Measurements from ENCODE around the gene CACNA1E.

The CACNA1E gene

DNA sequence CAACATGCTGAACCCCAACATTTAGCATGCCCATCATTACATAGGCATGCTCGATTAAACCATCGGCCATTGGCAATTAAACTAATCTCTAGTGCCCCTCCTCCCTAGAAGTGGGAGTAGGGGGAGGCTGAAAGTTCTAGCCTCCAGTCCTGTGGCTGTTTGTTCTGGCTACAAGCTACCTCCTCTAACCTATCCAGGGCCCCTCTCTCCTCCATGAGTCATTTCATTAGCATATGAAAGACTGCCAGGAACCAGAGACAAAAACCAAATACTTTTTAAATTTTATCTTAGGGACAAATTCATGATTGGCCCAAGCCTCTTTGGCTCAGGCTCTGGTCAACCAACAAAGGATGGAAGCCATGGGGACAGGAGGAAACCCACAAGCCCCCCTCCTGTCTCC, 231.1 kb downstream of the CACNA1E start:
- no peak for DNase-seq

DNA sequence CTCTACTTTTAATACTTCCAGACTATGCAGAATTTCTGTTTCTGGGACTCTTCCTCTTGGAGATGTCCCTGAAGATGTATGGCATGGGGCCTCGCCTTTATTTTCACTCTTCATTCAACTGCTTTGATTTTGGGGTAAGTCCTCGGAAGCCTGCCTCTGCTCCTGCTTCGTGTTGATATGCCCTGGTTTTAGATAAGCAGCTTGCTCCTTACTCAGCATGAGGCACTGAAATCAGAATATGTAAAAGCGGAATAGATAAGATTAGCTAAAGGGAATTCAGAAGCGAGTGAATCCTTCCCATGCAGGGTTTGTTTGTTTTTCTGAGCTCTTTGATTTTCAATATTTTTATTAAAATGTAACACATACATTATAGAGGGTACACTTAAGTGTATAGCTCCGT, 234.7 kb downstream of the CACNA1E start:
- no peak for DNase-seq

DNA sequence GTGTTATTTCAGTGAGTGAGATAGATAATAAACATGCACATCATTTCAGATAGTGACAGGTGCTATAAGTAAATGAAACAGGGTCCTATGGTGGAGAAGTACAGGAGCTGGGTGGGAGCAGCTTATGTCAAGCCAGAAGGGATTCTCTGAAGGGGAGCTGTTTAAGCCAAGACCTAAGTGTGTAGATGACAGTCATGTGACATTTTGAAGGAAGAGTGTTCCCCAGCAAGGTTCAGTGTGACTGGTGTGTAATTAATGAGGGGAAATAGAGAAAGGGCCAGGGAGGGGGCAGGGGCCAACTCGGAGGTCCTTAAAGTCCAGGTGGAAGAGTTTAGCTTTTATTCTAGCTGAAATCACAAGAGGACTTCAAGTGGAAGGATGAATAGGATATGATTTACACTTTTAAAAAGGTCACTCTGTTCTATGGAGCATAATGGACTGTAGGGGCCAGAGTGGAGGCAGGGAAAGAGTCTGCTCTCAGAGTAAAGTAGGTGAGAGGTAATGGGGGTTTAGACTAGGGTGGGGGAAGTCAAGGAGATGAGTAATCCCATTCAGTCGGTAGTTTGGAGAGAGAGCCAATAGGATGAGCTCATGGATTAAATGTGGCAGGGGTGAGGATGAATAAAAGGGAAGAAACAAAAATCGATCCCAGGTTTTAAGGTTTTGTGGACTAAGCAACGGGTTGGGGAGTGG, 243.1 kb downstream of the CACNA1E start:
- DNase-seq = no peak

DNA sequence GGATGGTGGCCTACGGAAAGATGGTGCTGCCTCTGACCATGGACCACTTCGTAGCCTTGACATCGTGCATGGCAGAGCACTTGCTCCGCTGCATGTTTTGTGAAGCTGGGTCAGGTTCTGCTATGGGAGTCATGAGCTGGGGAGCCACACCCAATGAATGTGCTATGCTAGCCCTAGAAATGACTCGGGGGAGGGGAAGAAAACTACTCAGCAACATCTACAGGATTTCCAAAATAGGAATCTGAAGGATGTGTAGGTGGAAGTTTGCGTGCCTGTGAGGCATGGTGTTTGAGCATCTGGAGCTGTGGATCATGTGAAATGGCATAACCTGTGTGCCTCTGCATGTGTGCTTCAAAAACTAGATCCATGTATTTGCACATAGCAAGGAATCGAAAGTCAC, 247.3 kb downstream of the CACNA1E start:
- no peak for DNase-seq

DNA sequence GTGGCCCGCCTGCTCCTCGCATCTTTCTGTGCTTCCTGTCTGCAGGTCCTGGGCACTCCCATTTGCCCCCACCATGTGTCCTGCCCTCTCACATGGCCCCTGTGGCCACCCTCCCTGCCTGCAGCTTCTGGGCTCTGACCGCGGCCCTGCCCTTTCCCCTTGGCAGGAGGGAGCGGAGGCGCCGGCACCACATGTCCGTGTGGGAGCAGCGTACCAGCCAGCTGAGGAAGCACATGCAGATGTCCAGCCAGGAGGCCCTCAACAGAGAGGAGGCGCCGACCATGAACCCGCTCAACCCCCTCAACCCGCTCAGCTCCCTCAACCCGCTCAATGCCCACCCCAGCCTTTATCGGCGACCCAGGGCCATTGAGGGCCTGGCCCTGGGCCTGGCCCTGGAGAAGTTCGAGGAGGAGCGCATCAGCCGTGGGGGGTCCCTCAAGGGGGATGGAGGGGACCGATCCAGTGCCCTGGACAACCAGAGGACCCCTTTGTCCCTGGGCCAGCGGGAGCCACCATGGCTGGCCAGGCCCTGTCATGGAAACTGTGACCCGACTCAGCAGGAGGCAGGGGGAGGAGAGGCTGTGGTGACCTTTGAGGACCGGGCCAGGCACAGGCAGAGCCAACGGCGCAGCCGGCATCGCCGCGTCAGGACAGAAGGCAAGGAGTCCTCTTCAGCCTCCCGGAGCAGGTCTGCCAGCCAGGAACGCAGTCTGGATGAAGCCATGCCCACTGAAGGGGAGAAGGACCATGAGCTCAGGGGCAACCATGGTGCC, 249.1 kb downstream of the CACNA1E start:
- no peak for DNase-seq

DNA sequence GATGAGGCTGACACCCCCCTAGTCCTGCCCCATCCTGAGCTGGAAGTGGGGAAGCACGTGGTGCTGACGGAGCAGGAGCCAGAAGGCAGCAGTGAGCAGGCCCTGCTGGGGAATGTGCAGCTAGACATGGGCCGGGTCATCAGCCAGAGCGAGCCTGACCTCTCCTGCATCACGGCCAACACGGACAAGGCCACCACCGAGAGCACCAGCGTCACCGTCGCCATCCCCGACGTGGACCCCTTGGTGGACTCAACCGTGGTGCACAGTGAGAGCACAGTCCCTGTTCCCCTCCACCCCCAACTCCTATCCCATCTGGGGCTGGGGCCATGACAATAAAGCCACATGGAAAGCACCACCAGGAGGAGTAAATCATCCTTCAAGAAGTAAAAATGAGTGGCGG, 250.2 kb downstream of the CACNA1E start:
- DNase-seq = no peak

DNA sequence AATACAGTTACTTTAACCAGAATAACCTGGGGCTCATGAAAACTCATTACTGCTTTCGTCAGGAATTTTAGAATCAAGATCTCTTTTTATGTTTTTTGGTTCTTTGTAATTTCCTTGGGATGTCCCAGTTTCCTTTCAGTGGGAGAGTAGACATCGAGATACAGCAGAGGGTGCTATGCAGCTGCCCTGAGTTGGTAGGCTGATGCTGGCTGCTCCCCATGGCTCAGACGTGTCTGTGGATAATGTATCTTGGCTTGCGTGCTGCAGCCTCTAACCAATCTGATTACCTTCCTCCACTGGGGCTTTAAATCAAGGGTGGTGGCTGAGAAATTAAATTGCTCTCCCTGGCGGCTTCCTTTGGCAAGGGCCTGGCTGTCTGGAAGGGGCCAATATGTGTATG, 253.7 kb downstream of the CACNA1E start:
- DNase-seq = no peak

DNA sequence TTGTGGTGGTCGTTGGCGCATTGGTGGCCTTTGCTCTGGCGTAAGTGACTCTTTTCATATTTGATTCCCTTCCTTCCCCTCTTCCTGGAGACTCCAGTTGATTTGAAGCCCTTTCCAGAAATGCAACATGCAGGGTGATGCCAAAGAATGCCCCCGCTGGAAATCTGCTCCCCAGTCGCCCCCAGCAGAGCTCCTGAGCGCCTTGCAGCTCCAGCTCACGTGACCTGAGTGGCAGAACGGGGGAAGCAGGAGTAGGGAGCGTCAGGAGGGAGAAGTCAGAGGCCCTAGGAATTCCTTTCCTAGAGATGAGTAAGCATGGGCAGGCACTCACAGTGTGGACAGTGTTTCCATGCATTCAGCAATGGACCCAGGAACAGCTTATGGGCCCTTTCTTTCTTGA, 255.9 kb downstream of the CACNA1E start:
- DNase-seq = no peak

DNA sequence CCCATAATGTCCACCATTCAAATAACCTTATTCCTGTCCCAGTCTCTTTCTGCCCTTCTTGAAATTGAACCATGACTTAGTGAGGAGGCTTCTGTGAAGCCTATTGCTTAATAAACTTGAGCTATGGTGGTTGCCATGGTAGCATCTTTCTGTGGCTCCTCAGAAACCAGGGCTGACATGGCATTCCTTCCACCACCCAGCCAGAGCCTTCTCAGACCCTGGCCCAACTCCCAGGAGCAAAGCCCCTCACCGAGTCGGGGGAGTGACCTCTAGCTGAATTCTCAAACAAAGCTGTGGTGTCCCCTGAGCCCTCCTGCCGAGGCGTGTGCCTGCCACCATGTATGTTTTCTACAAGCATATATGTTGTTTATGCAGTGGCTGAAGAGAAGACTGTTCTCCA, 259.1 kb downstream of the CACNA1E start:
- DNase-seq = no peak

DNA sequence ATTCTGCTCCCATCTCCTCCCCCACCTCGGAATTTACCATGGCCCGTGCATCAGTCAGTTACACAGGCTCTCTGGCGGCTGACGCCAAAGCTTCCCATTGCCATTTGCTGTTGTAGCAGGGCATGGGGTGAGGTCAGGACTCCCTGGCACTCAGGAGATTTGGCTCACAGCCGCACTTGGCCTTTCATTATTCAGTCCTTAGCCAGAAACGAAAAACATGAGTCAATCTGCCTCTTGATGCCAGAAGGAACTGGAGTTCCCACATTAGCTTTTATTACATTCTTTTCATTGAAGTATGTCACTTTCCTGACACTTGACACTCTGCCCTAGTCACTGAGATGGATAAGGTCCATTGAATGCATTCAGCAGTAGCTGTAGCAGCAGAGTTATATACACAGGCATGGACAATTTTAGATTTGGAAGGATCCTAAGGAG, 260.6 kb downstream of the CACNA1E start:
- no peak for DNase-seq

DNA sequence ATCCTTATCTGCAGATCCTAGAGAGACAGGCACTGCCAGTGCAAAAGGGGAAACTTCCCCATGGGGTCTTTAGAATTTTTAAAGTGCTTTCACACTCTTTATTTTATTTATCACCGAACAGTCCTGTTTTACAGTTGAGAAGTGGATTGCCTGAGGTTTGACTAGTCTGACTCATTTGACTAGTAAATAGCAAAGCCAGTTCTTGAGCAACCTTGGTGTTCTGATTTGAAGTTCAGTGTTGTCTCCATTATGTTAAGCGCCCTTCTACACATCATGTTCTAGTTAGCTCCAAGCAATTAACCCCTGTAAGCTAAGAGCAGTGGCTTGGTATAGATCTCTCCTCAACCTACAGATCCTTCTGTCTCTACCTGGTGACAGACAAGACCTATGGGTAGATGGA, 262.9 kb downstream of the CACNA1E start:
- no peak for DNase-seq

DNA sequence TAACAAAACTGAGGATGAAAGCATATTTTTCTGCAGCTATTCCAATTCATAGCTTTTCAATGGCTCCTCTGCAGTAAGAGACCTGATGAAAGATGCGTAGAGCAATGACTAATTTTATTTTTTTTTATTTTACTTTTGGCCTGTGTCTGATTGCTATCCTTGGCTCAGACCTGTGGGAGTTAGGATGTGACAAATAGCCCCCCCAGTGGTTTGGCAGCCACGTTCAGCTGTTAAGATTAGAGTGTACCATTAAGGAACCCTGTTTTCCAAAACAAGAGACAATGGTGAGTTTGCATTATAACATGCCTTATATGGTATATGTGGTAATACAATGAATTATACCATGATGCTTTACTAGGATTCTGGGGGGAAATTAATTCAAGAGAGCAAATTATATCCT, 264.7 kb downstream of the CACNA1E start:
- DNase-seq = no peak

DNA sequence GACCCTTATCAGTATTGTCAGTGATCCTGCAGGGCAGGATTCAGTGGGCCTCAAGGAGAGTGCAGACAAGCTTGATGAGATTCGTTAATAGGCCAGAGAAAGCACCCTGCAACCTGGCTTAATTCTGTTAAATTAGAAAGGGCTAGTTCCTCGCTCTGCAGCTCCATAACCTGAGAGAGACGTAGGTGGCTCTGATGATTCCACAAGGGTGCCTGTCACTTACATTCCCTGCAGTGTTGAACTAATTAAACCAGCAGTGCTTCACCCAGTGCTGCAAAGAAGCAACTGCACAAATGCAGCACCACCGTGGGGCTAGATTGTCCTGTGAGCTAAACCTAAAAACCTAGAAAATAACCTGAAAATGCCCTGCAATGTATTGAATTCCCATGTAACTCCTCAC, 270.8 kb downstream of the CACNA1E start:
- DNase-seq = no peak

DNA sequence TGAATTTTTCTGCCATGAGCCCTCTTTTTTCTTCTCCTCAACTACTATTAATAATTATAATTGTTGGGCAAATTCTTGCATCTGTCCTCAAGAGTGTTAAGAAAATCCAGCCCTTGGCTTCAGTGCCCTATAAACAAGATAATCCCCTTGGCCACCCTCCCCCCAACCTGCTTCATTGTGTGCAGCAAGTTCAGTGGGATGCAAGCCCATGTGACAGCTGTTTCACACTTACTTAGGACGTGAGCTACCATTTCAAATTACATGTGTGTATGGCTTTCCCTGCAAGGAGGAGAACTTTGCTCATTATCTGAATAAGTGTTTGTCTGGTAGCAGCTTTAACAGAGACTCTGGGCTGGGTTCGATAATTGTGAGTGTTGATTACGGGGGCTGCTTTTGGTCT, 276.2 kb downstream of the CACNA1E start:
- no peak for DNase-seq

DNA sequence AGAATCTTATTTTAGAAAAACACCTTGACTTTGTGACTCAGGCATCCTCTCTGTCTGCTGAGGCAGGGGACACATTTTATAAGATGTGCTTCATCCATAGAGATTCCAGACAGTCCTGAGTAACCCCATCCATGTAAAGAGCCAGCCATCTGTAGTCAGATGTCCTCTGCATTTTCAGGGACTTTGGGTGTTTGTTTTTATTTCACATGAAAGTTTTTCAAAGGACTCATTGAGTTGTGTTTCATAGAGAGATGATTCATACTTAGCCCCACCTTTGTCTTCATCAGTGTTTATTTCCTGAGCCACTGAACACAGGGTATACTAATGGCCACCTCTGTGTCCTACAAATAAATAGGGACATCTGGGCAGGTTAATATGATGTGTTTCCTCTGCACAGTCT, 280.4 kb downstream of the CACNA1E start:
- no peak for DNase-seq

DNA sequence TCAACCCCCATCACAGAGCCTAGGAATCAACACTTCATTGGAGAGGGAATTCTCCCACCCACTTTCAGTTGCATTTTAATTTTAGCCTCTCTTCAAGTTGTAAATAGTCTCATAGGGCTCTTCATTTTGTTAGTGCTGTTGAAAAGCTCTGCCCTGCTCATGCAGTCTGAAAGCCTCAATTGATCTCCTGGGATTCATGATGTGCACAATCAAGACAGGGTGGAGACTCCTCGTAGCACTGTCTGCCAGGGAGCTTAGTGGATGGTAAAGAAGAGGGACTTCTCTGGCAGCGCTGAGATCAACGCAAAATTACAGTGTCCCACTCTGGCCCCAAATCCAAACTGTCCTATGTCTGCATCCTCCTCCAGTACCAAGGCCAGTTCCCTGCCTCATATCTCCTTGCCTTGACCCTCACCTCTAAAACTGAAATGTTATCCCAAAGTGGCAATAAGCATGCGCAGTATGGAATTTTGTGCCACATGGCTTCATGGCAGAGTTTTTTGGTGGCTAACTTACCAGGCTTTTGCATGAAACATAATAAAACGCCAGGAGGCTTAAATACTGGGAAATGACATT, 282.2 kb downstream of the CACNA1E start:
- DNase-seq = no peak

DNA sequence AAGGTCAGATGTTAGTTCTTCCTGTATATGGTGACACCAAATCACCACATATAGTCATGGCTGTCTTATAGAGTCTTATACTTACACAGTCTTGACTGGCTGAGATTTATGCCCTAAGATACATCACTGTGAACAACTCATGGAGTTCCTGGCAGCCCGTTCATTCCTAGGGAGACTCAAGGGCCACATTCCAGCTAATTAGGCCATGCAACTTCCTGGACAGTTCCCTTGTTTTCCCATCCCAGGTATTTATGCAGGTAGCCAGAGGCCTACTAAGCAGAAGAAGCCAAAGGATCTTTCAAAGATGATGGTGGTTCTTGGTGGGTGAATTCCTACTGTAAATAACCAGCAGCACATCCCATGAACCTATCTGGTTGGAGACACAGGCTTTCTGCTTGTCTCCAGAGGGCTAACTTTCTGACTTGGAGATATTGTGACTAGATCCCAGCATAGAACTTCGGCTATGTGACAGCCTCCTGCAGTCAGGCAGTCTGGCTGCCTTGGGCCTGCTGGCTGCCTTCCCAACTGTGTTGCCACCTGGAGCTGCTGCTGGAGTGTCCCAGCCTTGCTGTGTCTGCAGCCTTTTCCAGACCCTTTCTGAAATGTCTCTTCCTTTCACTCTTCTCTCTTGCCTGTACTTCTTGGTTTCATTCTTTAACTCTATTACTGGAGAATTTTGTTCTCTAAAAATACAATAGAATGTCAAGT, 283.8 kb downstream of the CACNA1E start:
- DNase-seq = no peak

DNA sequence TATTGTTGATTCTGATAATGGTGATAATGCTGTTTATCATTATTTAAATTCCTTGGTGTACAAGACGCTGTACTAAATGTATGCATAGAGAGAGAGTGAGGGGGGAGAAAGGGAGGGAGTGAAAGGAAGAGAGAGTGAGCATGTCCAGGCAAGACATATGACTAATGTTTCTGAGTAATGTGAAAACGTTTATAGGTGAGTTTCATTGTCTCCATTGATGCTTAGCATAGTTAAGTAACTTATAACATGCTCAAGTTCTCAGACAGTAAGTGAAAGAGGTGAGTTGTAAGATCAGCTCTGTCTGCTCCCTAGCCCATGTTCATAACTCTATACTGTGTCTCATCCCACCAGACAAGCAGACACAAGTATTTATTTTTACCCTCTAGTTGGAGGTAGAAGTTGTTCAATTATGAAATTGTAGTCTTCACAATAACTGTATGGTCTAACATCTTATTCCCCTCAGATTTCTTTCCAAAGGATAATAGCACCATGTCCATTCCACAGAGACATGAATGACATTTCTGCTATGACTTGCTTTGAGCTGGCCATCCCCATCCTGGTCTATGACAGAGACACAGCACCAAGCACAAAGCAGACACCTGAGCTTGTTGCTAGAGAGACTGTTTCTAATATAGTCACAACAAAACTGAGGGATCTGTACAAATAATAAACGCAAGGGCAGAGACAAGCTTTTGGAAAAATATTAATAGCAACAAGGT, 285.1 kb downstream of the CACNA1E start:
- no peak for DNase-seq

DNA sequence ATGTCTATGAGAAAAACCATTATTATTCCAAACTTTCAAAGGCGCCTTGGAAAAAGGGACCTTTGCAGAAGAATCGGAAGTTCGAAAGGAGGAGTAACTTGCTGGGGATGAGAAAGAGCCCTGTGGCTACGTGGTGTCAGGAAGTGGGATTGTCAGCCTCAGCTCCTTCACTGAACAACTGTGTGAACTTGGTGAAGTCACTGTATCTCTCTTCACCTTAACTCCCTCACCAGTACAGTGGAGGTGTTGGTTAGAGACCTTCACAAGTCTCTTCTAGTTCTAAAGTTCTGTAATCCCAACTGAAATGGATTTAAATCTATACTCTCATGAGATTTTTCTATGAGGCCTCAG, 285.6 kb downstream of the CACNA1E start:
- no peak for DNase-seq

DNA sequence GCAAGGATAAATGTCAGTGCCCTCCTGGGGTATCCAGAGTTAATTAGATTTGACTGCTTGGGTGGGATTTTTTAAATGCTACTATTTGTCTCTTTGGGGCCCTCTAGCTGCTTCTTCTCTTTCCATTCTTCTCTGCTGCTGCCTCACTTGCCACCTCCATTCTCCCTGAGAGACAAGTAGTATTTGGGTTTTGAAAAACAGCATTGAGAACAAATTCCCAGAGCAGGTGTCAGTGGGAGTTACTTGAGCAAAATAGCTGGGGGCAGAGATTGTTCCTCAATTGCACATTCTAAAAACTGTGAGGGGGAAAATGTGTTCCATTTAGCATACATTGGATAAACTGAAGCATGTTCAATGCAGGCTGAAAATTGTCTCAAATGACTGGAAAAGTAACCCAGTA, 286.5 kb downstream of the CACNA1E start:
- DNase-seq = no peak

DNA sequence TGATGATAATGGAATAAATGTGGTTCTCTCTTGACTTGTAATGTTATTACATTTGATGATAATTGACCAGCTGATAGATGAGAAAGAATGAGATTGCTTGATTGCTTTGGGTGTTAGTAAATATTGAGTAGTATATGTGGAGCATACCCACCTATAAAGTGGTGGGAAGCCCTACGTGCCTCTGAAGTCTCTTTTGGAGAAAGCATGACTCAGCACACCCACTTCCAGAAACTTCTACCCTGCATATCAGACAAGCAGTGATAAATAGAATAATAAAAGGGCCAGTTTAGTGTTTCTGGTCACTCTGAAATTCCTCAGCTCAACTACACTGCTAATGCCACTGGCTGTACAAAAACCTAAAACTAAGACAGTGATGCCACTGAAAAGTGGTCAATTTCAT, 289.4 kb downstream of the CACNA1E start:
- DNase-seq = no peak

DNA sequence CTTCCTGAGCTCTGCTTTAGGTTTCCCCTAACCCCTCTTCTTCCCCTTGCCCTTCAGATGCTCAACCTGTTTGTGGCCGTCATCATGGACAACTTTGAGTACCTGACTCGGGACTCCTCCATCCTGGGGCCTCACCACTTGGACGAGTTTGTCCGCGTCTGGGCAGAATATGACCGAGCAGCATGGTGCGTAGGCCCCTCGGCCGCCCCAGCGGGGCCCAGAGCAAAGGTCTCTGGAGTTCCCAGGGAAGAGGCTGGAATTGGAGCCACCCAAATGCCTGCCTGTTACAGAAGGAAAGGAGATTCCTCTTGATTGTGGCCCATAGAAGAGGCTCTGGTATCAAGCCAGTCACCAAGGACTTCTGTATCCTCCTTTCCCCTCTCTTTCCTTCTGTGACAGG, 292.7 kb downstream of the CACNA1E start:
- no peak for DNase-seq

DNA sequence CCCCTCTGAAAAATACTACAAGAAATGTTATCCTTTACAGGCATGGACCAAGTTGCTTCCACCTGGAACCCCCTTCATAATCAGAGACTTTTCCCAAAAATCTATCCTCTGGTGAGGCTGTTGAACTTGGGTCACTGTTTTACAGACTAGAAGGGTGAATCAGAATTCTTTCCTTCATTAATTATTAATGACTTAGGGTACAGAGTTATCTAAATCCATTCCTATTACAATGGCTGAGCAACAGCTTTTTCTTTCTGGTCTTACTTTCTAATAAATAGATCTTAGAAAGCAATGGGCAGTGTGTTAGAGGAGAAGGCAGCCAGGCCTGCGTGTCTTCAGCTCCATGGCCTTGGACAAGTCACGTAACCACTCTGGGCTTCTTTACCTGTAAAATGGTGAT, 294.0 kb downstream of the CACNA1E start:
- no peak for DNase-seq
